GM12891 (cell line): ENCODE results near the gene EOMES.

ENCODE experiments used
- POLR2A ChIP-seq: IDR thresholded peaks from 2 replicates; pipeline ENCODE4 v1.6.1; 2011; ENCODE audit warnings: low read depth, low read length, control low read depth
- SPI1 ChIP-seq: IDR thresholded peaks from 2 replicates; pipeline ENCODE4 v1.6.1; 2011; ENCODE audit warnings: low read depth, low read length, control low read depth

GRCh38 chr3:27715454-27715806 is 6.7 kb downstream of the EOMES start:
- TF ChIP-seq POLR2A (no peak), SPI1 (no peak)
